Skeletal muscle satellite cell (primary cell): ENCODE results near the gene FIS1.

ENCODE experiments used
- H3K27me3 ChIP-seq: 2 replicates; pipeline ENCODE4 v1.7.0; 2013; ENCODE audit warnings: low read length; ENCODE audit not compliant: control insufficient read depth, insufficient read depth
- H3K36me3 ChIP-seq: 2 replicates; pipeline ENCODE4 v1.7.0; 2013; ENCODE audit warnings: mild to moderate bottlenecking, control low read depth, low read length; ENCODE audit not compliant: insufficient read depth
- H3K4me1 ChIP-seq: 2 replicates; pipeline ENCODE4 v1.7.0; 2013; ENCODE audit warnings: low read length; ENCODE audit not compliant: control insufficient read depth, insufficient read depth
- H3K4me2 ChIP-seq: 2 replicates; pipeline ENCODE4 v1.7.0; 2013; ENCODE audit warnings: mild to moderate bottlenecking, low read length
- H3K4me3 ChIP-seq: 2 replicates; pipeline ENCODE4 v1.7.0; 2013; ENCODE audit warnings: low read length
- H3K9ac ChIP-seq: 2 replicates; pipeline ENCODE4 v1.7.0; 2013; ENCODE audit warnings: mild to moderate bottlenecking, low read depth, low read length, moderate library complexity
- H3K9me3 ChIP-seq: replicated peaks from 2 replicates; pipeline ENCODE4 v1.7.0; 2013; ENCODE audit warnings: mild to moderate bottlenecking, control low read depth, low read length

Gene FIS1

GRCh38 chr7:101225650-101226049 is 19.2 kb downstream of the FIS1 start:
- Histone ChIP-seq H3K4me1 (no peaks in the 10 kb centered on the region), H3K4me3 (no peak overlapping the region), H3K36me3 (peaks cover 38% of the 10 kb centered on the region), H3K9ac (no peak overlapping the region), H3K9me3 (no peaks in the 10 kb centered on the region), H3K4me2 (no peak overlapping the region), H3K27me3 (no peaks in the 10 kb centered on the region)

- H3K36me3 ChIP-seq, result peaks cover 38% of the 10 kb centered on the region
- H3K27me3 ChIP-seq, result no peaks in the 10 kb centered on the region
These were observed 21.4 kb downstream of the FIS1 start for GRCh38 chr7:101223528-101223927.

GRCh38 chr7:101222275-101222830 is 22.5 kb downstream of the FIS1 start:
- Histone ChIP-seq H3K4me3 (no peak overlapping the region), H3K9ac (no peak overlapping the region), H3K4me1 (peaks cover 10% of the 10 kb centered on the region), H3K9me3 (no peaks in the 10 kb centered on the region), H3K36me3 (peaks cover 32% of the 10 kb centered on the region), H3K27me3 (no peaks in the 10 kb centered on the region), H3K4me2 (no peak overlapping the region)

More at GRCh38 chr7:101223528-101223927, 21.4 kb downstream of the FIS1 start:
- no peak overlapping the region for H3K4me2 ChIP-seq
- H3K9me3 ChIP-seq, result no peaks in the 10 kb centered on the region
- H3K4me3 ChIP-seq, result no peak overlapping the region
- peaks cover 10% of the 10 kb centered on the region for H3K4me1 ChIP-seq
- H3K9ac ChIP-seq, result no peak overlapping the region

- no peak overlapping the region for H3K4me2 ChIP-seq
- peaks cover 34% of the 10 kb centered on the region for H3K36me3 ChIP-seq
- H3K27me3 ChIP-seq, result no peaks in the 10 kb centered on the region
- H3K9me3 ChIP-seq, result no peaks in the 10 kb centered on the region
- H3K9ac ChIP-seq, result no peak overlapping the region
- no peak overlapping the region for H3K4me3 ChIP-seq
- peaks cover 23% of the 10 kb centered on the region for H3K4me1 ChIP-seq
These were observed 24.6 kb downstream of the FIS1 start for GRCh38 chr7:101220295-101220694.

- no peaks in the 10 kb centered on the region for H3K27me3 ChIP-seq
- H3K4me3 ChIP-seq, result peak overlapping the region; percentile 81
- peak overlapping the region; percentile 97 for H3K4me2 ChIP-seq
- peak overlapping the region; percentile 86 for H3K9ac ChIP-seq
- no peaks in the 10 kb centered on the region for H3K9me3 ChIP-seq
- H3K36me3 ChIP-seq, result peaks cover 22% of the 10 kb centered on the region
- peaks cover 30% of the 10 kb centered on the region for H3K4me1 ChIP-seq
These were observed 26.4 kb downstream of the FIS1 start for GRCh38 chr7:101218236-101219125.

GRCh38 chr7:101217388-101218235 is 27.3 kb downstream of the FIS1 start, which contains the start of the genes PLOD3 and ZNHIT1:
Gene PLOD3 (minus strand): TSS chr7:101217581. CDS start chr7:101217274, 307 bp downstream.
Gene ZNHIT1 (plus strand): TSS chr7:101218165. CDS start chr7:101218196, 31 bp downstream.
- Histone ChIP-seq H3K4me2 (peak within 1 kb of the TSS; percentile 97), H3K36me3 (peaks cover 22% of the 10 kb centered on the region), H3K4me1 (peaks cover 30% of the 10 kb centered on the region), H3K9me3 (no peaks in the 10 kb centered on the region), H3K9ac (peak within 1 kb of the TSS; percentile 86), H3K27me3 (no peaks in the 10 kb centered on the region), H3K4me3 (peak within 1 kb of the TSS; percentile 81)

- no peaks in the 10 kb centered on the region for H3K9me3 ChIP-seq
- peak overlapping the region; percentile 97 for H3K4me2 ChIP-seq
- peaks cover 30% of the 10 kb centered on the region for H3K4me1 ChIP-seq
- H3K27me3 ChIP-seq, result no peaks in the 10 kb centered on the region
- H3K4me3 ChIP-seq, result peak overlapping the region; percentile 81
- H3K9ac ChIP-seq, result peak overlapping the region; percentile 86
- H3K36me3 ChIP-seq, result peaks cover 21% of the 10 kb centered on the region
These were observed 28.0 kb downstream of the FIS1 start for GRCh38 chr7:101216860-101217387.

- no peaks in the 10 kb centered on the region for H3K9me3 ChIP-seq
- H3K4me3 ChIP-seq, result peak overlapping the region; percentile 81
- H3K4me2 ChIP-seq, result peak overlapping the region; percentile 97
- peak overlapping the region; percentile 86 for H3K9ac ChIP-seq
- H3K4me1 ChIP-seq, result peaks cover 30% of the 10 kb centered on the region
- H3K36me3 ChIP-seq, result peaks cover 23% of the 10 kb centered on the region
- H3K27me3 ChIP-seq, result no peaks in the 10 kb centered on the region
These were observed 28.7 kb downstream of the FIS1 start for GRCh38 chr7:101216001-101216859.

GRCh38 chr7:101212014-101212413 is 32.9 kb downstream of the FIS1 start:
- H3K27me3 ChIP-seq, result no peaks in the 10 kb centered on the region
- H3K9me3 ChIP-seq, result no peaks in the 10 kb centered on the region
- H3K4me2 ChIP-seq, result no peak overlapping the region
- H3K4me3 ChIP-seq, result no peak overlapping the region
- peaks cover 21% of the 10 kb centered on the region for H3K4me1 ChIP-seq
- no peak overlapping the region for H3K9ac ChIP-seq
- peaks cover 48% of the 10 kb centered on the region for H3K36me3 ChIP-seq

GRCh38 chr7:101211501-101211900 is 33.4 kb downstream of the FIS1 start:
- H3K27me3 ChIP-seq, result no peaks in the 10 kb centered on the region
- H3K4me2 ChIP-seq, result no peak overlapping the region
- peaks cover 48% of the 10 kb centered on the region for H3K36me3 ChIP-seq
- H3K4me1 ChIP-seq, result peaks cover 20% of the 10 kb centered on the region
- no peaks in the 10 kb centered on the region for H3K9me3 ChIP-seq
- H3K4me3 ChIP-seq, result no peak overlapping the region
- no peak overlapping the region for H3K9ac ChIP-seq
